ENCODE measurements around the gene ATP9A.

- no peak for TF ChIP-seq CTCF (conservative IDR thresholded peaks at IDR 0.05; ENCODE audit: low read depth, low read length)
- TF ChIP-seq EZH2 (IDR thresholded peaks at IDR 0.05; ENCODE audit: low read length, unreplicated experiment): no peak
Observed at GRCh38 chr20:51698252-51698651, 69.9 kb downstream of the ATP9A start.

Measured in PC-3 (cell line).